GM12801 (cell line): Measurements from ENCODE around the gene DISP3.

Experiments
- TF ChIP-seq, protein P1 (sequence below): IDR thresholded peaks from one replicate; pipeline ENCODE4 v1.5.1; 2011; ENCODE audit warnings: control low read depth; ENCODE audit not compliant: insufficient read length; ENCODE audit errors: extremely low read depth

DISP3 gene

DNA sequence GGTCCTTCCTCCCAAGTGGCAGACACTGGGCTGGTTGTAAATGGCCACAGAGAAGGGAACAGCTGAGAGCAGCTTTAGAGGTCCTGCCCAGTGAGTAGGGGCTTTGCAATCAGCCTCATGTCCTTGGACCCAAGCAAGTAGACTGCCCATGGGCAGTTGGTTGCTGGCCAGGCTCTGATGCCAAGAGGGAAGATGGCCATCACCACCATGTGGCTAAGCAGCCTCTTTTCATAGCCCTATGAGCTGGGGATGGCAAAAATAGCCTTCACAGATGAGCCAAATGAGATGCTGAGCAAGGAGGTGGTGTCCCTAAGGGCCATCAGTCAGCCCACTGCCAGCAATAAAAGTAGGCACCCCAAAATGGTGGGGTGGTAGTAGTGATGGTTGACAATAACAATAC, 3.2 kb downstream of the DISP3 start:
- TF ChIP-seq, protein P1, sequence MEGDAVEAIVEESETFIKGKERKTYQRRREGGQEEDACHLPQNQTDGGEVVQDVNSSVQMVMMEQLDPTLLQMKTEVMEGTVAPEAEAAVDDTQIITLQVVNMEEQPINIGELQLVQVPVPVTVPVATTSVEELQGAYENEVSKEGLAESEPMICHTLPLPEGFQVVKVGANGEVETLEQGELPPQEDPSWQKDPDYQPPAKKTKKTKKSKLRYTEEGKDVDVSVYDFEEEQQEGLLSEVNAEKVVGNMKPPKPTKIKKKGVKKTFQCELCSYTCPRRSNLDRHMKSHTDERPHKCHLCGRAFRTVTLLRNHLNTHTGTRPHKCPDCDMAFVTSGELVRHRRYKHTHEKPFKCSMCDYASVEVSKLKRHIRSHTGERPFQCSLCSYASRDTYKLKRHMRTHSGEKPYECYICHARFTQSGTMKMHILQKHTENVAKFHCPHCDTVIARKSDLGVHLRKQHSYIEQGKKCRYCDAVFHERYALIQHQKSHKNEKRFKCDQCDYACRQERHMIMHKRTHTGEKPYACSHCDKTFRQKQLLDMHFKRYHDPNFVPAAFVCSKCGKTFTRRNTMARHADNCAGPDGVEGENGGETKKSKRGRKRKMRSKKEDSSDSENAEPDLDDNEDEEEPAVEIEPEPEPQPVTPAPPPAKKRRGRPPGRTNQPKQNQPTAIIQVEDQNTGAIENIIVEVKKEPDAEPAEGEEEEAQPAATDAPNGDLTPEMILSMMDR = no peak

GRCh38 chr1:11482701-11483479, 3.9 kb downstream of the DISP3 start:
- TF ChIP-seq, protein P1 = no peak

GRCh38 chr1:11483581-11484320, 4.8 kb downstream of the DISP3 start:
- TF ChIP-seq, protein P1 = no peak

GRCh38 chr1:11484321-11484655, 5.3 kb downstream of the DISP3 start:
- TF ChIP-seq, protein P1 = no peak

DNA sequence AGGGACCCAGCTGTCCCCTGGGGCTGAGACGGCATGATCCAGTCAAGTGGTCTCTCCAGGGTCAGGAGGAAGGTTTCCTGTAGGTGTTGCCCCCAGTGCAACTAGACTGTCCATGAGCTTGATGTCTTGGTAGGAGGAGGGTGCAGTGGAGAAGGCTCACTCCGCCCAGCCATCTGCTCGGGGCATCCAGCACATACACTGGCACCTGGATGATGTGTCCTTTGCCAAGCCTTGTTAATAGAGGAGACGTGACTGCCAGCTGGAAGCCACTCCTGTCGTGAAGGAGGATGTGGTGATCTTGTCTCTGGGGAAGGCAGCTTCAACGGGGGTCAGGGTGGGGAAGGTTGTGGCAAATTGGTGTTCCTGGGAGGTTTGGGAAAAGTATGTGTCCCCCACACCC, 6.2 kb downstream of the DISP3 start:
- TF ChIP-seq, protein P1 = no peak

DNA sequence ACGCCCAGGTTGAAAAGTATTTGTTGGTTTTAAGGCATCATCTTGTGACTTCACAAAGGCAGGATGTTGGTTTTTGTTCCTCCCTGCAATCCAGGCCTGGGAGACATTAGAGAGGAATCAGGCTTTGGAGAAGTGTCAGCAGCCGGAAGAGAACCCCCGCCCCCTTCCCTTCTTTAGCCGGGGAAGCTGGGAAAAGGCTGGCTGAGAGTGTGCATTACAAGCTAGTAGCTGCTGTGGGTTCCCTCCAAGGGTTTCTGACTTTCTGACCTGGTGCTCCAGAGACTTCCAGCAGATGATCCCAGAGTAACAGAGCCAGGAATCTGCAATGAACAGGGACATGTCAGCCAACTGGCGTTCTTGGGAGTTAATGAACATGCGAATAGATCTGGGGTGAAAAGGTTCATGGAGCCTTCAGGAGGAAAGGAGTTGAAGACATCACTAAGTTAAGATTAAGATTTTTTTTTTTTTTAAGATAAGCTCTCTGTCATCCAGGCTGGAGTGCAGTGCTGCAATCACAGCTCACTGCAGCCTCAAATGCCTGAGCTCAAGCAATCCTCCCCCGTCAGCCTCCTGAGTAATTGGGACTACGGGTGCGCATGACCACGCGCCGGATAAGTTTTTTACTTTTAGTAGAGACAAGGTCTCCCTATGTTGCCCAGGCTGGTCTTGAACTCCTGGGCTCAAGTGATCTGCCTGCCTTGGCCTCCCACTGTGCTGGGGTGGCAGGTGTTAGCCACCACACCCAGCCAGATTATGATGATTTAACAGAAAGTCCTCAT, 7.5 kb downstream of the DISP3 start:
- TF ChIP-seq, protein P1 = no peak

DNA sequence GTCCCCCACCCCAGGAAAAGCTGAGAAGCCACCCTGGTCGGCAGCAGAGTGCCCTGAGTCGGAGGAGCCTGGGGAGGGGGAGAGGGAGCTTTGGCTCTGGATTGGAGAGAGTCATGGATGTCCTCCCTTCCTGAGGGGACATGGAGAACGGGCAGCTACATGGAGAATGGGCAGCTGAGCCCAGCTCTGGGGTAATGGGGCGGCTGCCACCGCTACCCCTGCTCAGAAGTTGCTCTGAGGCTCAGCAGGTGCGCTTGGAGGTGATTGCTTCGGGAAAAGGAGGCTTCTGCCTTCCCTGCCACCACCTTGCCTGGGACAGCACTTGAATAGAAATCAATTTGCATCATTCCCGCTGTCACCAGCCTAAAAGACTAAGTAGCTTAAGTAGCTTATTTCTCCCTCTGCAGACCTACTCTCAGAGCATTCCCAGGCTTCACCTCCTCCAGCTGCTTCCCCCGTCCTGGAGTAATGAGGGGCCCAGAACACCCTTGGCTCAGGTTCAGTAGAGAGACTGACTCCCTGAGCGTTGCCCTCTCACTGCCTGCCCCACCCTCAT, 8.3 kb downstream of the DISP3 start:
- TF ChIP-seq, protein P1 = no peak
